Stimulated activated CD4-positive, alpha-beta T cell treated with anti-CD3 and anti-CD28 coated beads, Interleukin-4, amount 100 ng/mL, for 24 hours (primary cell): ENCODE results near the gene URGCP.
"Not testable (repeated sequence)": the region's sequence is repeated elsewhere in the genome, so short reads cannot be mapped to it uniquely, and the experiment has no call there.

ENCODE experiments used
- DNase-seq: peaks from one replicate; pipeline ENCODE4 v3.0.0-alpha.2; 2020

The URGCP gene

GRCh38 chr7:43871064-43871463 is 35.3 kb downstream of the URGCP start:
- DNase-seq = no peak

GRCh38 chr7:43870316-43870715 is 36.1 kb downstream of the URGCP start:
- no peak for DNase-seq

- DNase-seq = peak; percentile 28
Observed at GRCh38 chr7:43869867-43870240, 36.5 kb downstream of the URGCP start.

- peak; percentile 94 for DNase-seq
Observed at GRCh38 chr7:43869006-43869866, 37.2 kb downstream of the URGCP start, which contains the start of gene MRPS24. Gene MRPS24, minus strand, starts transcription at chr7:43869517. Its CDS starts 22 bp downstream, at chr7:43869495.

GRCh38 chr7:43868681-43869005 is 37.8 kb downstream of the URGCP start:
- no peak for DNase-seq

- DNase-seq = no peak
Observed at GRCh38 chr7:43868181-43868580, 38.2 kb downstream of the URGCP start.

GRCh38 chr7:43865277-43865676 is 41.1 kb downstream of the URGCP start:
- no peak for DNase-seq

GRCh38 chr7:43864126-43864525 is 42.3 kb downstream of the URGCP start:
- no peak for DNase-seq

GRCh38 chr7:43856996-43857395 is 49.4 kb downstream of the URGCP start:
- DNase-seq = no peak

GRCh38 chr7:43856316-43856715 is 50.1 kb downstream of the URGCP start:
- DNase-seq = no peak

- DNase-seq = no peak
Observed at GRCh38 chr7:43855176-43855575, 51.2 kb downstream of the URGCP start.

- no peak for DNase-seq
Observed at GRCh38 chr7:43851805-43852204, 54.6 kb downstream of the URGCP start.

GRCh38 chr7:43850348-43851116 is 55.9 kb downstream of the URGCP start:
- DNase-seq = no peak

- no peak for DNase-seq
Observed at GRCh38 chr7:43849047-43849446, 57.3 kb downstream of the URGCP start.

- no peak for DNase-seq
Observed at GRCh38 chr7:43847496-43847895, 58.9 kb downstream of the URGCP start.

- no peak for DNase-seq
Observed at GRCh38 chr7:43844662-43845061, 61.7 kb downstream of the URGCP start.

GRCh38 chr7:43844257-43844656 is 62.1 kb downstream of the URGCP start:
- DNase-seq = no peak

- DNase-seq = no peak
Observed at GRCh38 chr7:43843296-43843695, 63.1 kb downstream of the URGCP start.

GRCh38 chr7:43838201-43838658 is 68.2 kb downstream of the URGCP start:
- no peak for DNase-seq

- DNase-seq = peak; percentile 55
Observed at GRCh38 chr7:43834463-43835251, 71.7 kb downstream of the URGCP start.

- not testable (repeated sequence) for DNase-seq
Observed at GRCh38 chr7:43830917-43831316, 75.5 kb downstream of the URGCP start.
